ENCODE data around the gene XCR1. TPM values are rescaled to one million over a fixed set of nuclear protein-coding genes. Genes with fewer than 3 reads are reported as not detected.

XCR1 gene
- total RNA-seq, 1 experiment from 2014 or later, result not detected

- H3K4me3 ChIP-seq (ENCODE audit: low read depth, low read length, poor library complexity, severe bottlenecking), result no peak overlapping the region
- TF ChIP-seq EZH2 (IDR thresholded peaks at IDR 0.05; ENCODE audit: borderline replicate concordance, low read depth, low read length, poor library complexity, severe bottlenecking), result no peak
- TF ChIP-seq CTCF (conservative IDR thresholded peaks at IDR 0.05; ENCODE audit: low read depth, low read length), result no peak
- H3K36me3 ChIP-seq (ENCODE audit: insufficient read depth, low read length, poor library complexity, severe bottlenecking), result no peaks in the 10 kb centered on the region
- ChIA-PET CTCF (no interaction called here), POLR2A (ENCODE audit: low non-redundant PET) (no interaction called here)
- no peak overlapping the region for H3K27ac ChIP-seq (ENCODE audit: low read depth, low read length, poor library complexity, severe bottlenecking)
- H3K4me1 ChIP-seq (ENCODE audit: insufficient read depth, low read length, poor library complexity, severe bottlenecking), result no peaks in the 10 kb centered on the region
- BruUV-seq (replicated peaks), result no TSS peak
- H3K27me3 ChIP-seq (replicated peaks; ENCODE audit: insufficient read depth, low read depth, low read length, poor library complexity), result no peaks in the 10 kb centered on the region
- no peak for DNase-seq (ENCODE audit: low spot score)
- intact Hi-C loops (cut with micrococcal nuclease; ENCODE audit: unreplicated experiment), result no loop called here
- H3K9me3 ChIP-seq (ENCODE audit: low read depth, low read length, poor library complexity, severe bottlenecking), result no peaks in the 10 kb centered on the region
Observed at GRCh38 chr3:46030626-46031025, 3.3 kb upstream of the XCR1 start.

- DNase-seq (ENCODE audit: low spot score), result no peak
- Histone ChIP-seq H3K36me3 (ENCODE audit: insufficient read depth, low read length, poor library complexity, severe bottlenecking) (no peaks in the 10 kb centered on the region), H3K27ac (ENCODE audit: low read depth, low read length, poor library complexity, severe bottlenecking) (no peak overlapping the region), H3K4me1 (ENCODE audit: insufficient read depth, low read length, poor library complexity, severe bottlenecking) (no peaks in the 10 kb centered on the region), H3K9me3 (ENCODE audit: low read depth, low read length, poor library complexity, severe bottlenecking) (no peaks in the 10 kb centered on the region), H3K4me3 (ENCODE audit: low read depth, low read length, poor library complexity, severe bottlenecking) (no peak overlapping the region), H3K27me3 (replicated peaks; ENCODE audit: insufficient read depth, low read depth, low read length, poor library complexity) (no peaks in the 10 kb centered on the region)
- BruUV-seq (replicated peaks), result no TSS peak
- ChIA-PET CTCF (no interaction called here), POLR2A (ENCODE audit: low non-redundant PET) (no interaction called here)
- no peak for TF ChIP-seq EZH2 (IDR thresholded peaks at IDR 0.05; ENCODE audit: borderline replicate concordance, low read depth, low read length, poor library complexity, severe bottlenecking)
- no peak for TF ChIP-seq CTCF (conservative IDR thresholded peaks at IDR 0.05; ENCODE audit: low read depth, low read length)
- intact Hi-C loops (cut with micrococcal nuclease; ENCODE audit: unreplicated experiment), result no loop called here
Observed at GRCh38 chr3:46029953-46030543, 2.8 kb upstream of the XCR1 start.

- no peak for TF ChIP-seq EZH2 (IDR thresholded peaks at IDR 0.05; ENCODE audit: borderline replicate concordance, low read depth, low read length, poor library complexity, severe bottlenecking)
- intact Hi-C loops (cut with micrococcal nuclease; ENCODE audit: unreplicated experiment), result no loop called here
- ChIA-PET POLR2A (ENCODE audit: low non-redundant PET) (no interaction called here), CTCF (no interaction called here)
- no TSS peak for BruUV-seq (replicated peaks)
- H3K27me3 ChIP-seq (replicated peaks; ENCODE audit: insufficient read depth, low read depth, low read length, poor library complexity), result no peaks in the 10 kb centered on the region
- no peak overlapping the region for H3K4me3 ChIP-seq (ENCODE audit: low read depth, low read length, poor library complexity, severe bottlenecking)
- H3K36me3 ChIP-seq (ENCODE audit: insufficient read depth, low read length, poor library complexity, severe bottlenecking), result no peaks in the 10 kb centered on the region
- H3K4me1 ChIP-seq (ENCODE audit: insufficient read depth, low read length, poor library complexity, severe bottlenecking), result no peaks in the 10 kb centered on the region
- DNase-seq (ENCODE audit: low spot score), result no peak
- H3K9me3 ChIP-seq (ENCODE audit: low read depth, low read length, poor library complexity, severe bottlenecking), result no peaks in the 10 kb centered on the region
- H3K27ac ChIP-seq (ENCODE audit: low read depth, low read length, poor library complexity, severe bottlenecking), result no peak overlapping the region
Observed at GRCh38 chr3:46027736-46028397, 584 bp upstream of the XCR1 start.

- DNase-seq (ENCODE audit: low spot score), result no peak
- no TSS peak for BruUV-seq (replicated peaks)
- ChIA-PET CTCF (no interaction called here), POLR2A (ENCODE audit: low non-redundant PET) (no interaction called here)
- no peaks in the 10 kb centered on the region for H3K9me3 ChIP-seq (ENCODE audit: low read depth, low read length, poor library complexity, severe bottlenecking)
- no peaks in the 10 kb centered on the region for H3K36me3 ChIP-seq (ENCODE audit: insufficient read depth, low read length, poor library complexity, severe bottlenecking)
- intact Hi-C loops (cut with micrococcal nuclease; ENCODE audit: unreplicated experiment), result no loop called here
- H3K4me1 ChIP-seq (ENCODE audit: insufficient read depth, low read length, poor library complexity, severe bottlenecking), result no peaks in the 10 kb centered on the region
- no peak overlapping the region for H3K4me3 ChIP-seq (ENCODE audit: low read depth, low read length, poor library complexity, severe bottlenecking)
- no peak overlapping the region for H3K27ac ChIP-seq (ENCODE audit: low read depth, low read length, poor library complexity, severe bottlenecking)
- no peaks in the 10 kb centered on the region for H3K27me3 ChIP-seq (replicated peaks; ENCODE audit: insufficient read depth, low read depth, low read length, poor library complexity)
- TF ChIP-seq CTCF (conservative IDR thresholded peaks at IDR 0.05; ENCODE audit: low read depth, low read length) (no peak), EZH2 (IDR thresholded peaks at IDR 0.05; ENCODE audit: borderline replicate concordance, low read depth, low read length, poor library complexity, severe bottlenecking) (no peak)
Observed at GRCh38 chr3:46025139-46025538, 2.1 kb downstream of the XCR1 start.

Data from A673 (cell line).